Hepatocyte (in vitro differentiated cells): ENCODE measurements around the gene DCAF4. TPM values are rescaled to one million over a fixed set of nuclear protein-coding genes. Genes with fewer than 3 reads are reported as not detected.

Source experiments
- DNase-seq: peaks from one replicate; pipeline ENCODE4 v3.0.0-alpha.2; 2016; ENCODE audit warnings: low spot score
- H2AFZ ChIP-seq: fragments of 200-600 bp; sonication (generic); 2 replicates; pipeline ENCODE4 v1.6.0; 2016; ENCODE audit warnings: antibody characterized with exemption, mild to moderate bottlenecking
- H3K27ac ChIP-seq: fragments of 200-600 bp; sonication (generic); 2 replicates; pipeline ENCODE4 v1.5.1; 2016; ENCODE audit warnings: mild to moderate bottlenecking
- H3K27me3 ChIP-seq: fragments of 200-600 bp; sonication (generic); 2 replicates; pipeline ENCODE4 v1.6.1; 2016
- H3K36me3 ChIP-seq: fragments of 200-600 bp; sonication (generic); replicated peaks from 2 replicates; pipeline ENCODE4 v1.5.1; 2016; ENCODE audit warnings: low read depth; ENCODE audit not compliant: insufficient read depth
- H3K4me1 ChIP-seq: fragments of 200-600 bp; sonication (generic); 2 replicates; pipeline ENCODE4 v1.5.1; 2016; ENCODE audit warnings: mild to moderate bottlenecking, moderate library complexity; ENCODE audit not compliant: insufficient read depth
- H3K4me2 ChIP-seq: fragments of 200-600 bp; sonication (generic); 2 replicates; pipeline ENCODE4 v1.6.0; 2016
- H3K4me3 ChIP-seq: fragments of 200-600 bp; sonication (generic); 2 replicates; pipeline ENCODE4 v1.5.1; 2016; ENCODE audit warnings: mild to moderate bottlenecking
- H3K79me2 ChIP-seq: fragments of 200-600 bp; sonication (generic); 2 replicates; pipeline ENCODE4 v1.6.0; 2017; ENCODE audit warnings: mild to moderate bottlenecking
- H3K9me2 ChIP-seq: fragments of 200-600 bp; sonication (generic); replicated peaks from 2 replicates; pipeline ENCODE4 v1.6.0; 2017; ENCODE audit warnings: mild to moderate bottlenecking; ENCODE audit not compliant: insufficient read depth
- H3K9me3 ChIP-seq: fragments of 200-600 bp; sonication (generic); 2 replicates; pipeline ENCODE4 v1.5.1; 2016; ENCODE audit warnings: low read depth, mild to moderate bottlenecking
- H4K20me1 ChIP-seq: fragments of 200-600 bp; sonication (generic); 2 replicates; pipeline ENCODE4 v1.6.0; 2016; ENCODE audit warnings: mild to moderate bottlenecking; ENCODE audit not compliant: insufficient read depth, poor library complexity, severe bottlenecking
- CTCF ChIP-seq: fragments of 200-600 bp; sonication (generic); IDR thresholded peaks from 2 replicates; pipeline ENCODE4 v1.5.1; 2016; ENCODE audit warnings: antibody characterized with exemption, mild to moderate bottlenecking; ENCODE audit not compliant: poor library complexity
- EZH2 ChIP-seq: fragments of 200-600 bp; sonication (generic); IDR thresholded peaks from 2 replicates; pipeline ENCODE4 v1.6.1; 2016; ENCODE audit warnings: antibody characterized with exemption, mild to moderate bottlenecking, borderline replicate concordance
- EZH2phosphoT487 ChIP-seq: fragments of 200-600 bp; sonication (generic); IDR thresholded peaks from one replicate; pipeline ENCODE4 v1.6.1; 2018; ENCODE audit warnings: antibody characterized with exemption, mild to moderate bottlenecking, low read depth, moderate library complexity; ENCODE audit not compliant: unreplicated experiment, severe bottlenecking
- WGBS: methylation state at CpG from one replicate; pipeline ENCODE4 v1.1.6; 2016; ENCODE audit warnings: low lambda C conversion rate; ENCODE audit errors: missing lambda C conversion rate; 5-methylcytosine and 5-hydroxymethylcytosine counted together
- polyA plus RNA-seq: library from polyadenylated mRNA; unstranded; fragments of >200 nt; fragmentation: Nextera tagmentation; extraction: Ambion mirVana; gene quantifications from 2 replicates; pipeline ENCODE4 v1.2.1, GENCODE V29; 2016
- total RNA-seq: library from RNA; depleted of rRNA; stranded (reverse); fragments of >200 nt; gene quantifications from 2 replicates; pipeline ENCODE4 v1.2.3, GENCODE V29; 2014

The DCAF4 gene
- total and polyA plus RNA-seq, 2 experiments from 2014 or later: 8.5 to 21.6 TPM

- no peak overlapping the region for H3K27ac ChIP-seq
- no peaks in the 10 kb centered on the region for H3K36me3 ChIP-seq
- WGBS: 96% methylated on average over 13 of the region's 13 CpGs
- no peaks in the 10 kb centered on the region for H3K9me2 ChIP-seq
- H3K27me3 ChIP-seq: no peaks in the 10 kb centered on the region
- no peaks in the 10 kb centered on the region for H3K4me1 ChIP-seq
- H3K9me3 ChIP-seq: no peaks in the 10 kb centered on the region
- H2AFZ ChIP-seq: no peak overlapping the region
- H3K4me2 ChIP-seq: no peak overlapping the region
- TF ChIP-seq EZH2phosphoT487: no peak
- no peak for TF ChIP-seq EZH2
- TF ChIP-seq CTCF: no peak
- H4K20me1 ChIP-seq: no peaks in the 10 kb centered on the region
- H3K79me2 ChIP-seq: no peaks in the 10 kb centered on the region
- H3K4me3 ChIP-seq: no peak overlapping the region
- DNase-seq: no peak
These were observed 17.7 kb downstream of the DCAF4 start for GRCh38 chr14:72943876-72944430.

GRCh38 chr14:72945356-72946027 lies 19.2 kb downstream of the DCAF4 start:
- Histone ChIP-seq H3K27me3 (no peaks in the 10 kb centered on the region), H3K4me3 (no peak overlapping the region), H3K79me2 (no peaks in the 10 kb centered on the region), H2AFZ (no peak overlapping the region), H4K20me1 (no peaks in the 10 kb centered on the region), H3K4me2 (no peak overlapping the region), H3K27ac (no peak overlapping the region), H3K36me3 (no peaks in the 10 kb centered on the region), H3K4me1 (no peaks in the 10 kb centered on the region), H3K9me2 (no peaks in the 10 kb centered on the region), H3K9me3 (no peaks in the 10 kb centered on the region)
- TF ChIP-seq EZH2phosphoT487: no peak
- TF ChIP-seq EZH2: no peak
- no peak for TF ChIP-seq CTCF
- 95% methylated on average over 13 of the region's 13 CpGs for WGBS
- no peak for DNase-seq

- Histone ChIP-seq H3K4me1 (no peaks in the 10 kb centered on the region), H3K36me3 (no peaks in the 10 kb centered on the region), H3K79me2 (no peaks in the 10 kb centered on the region), H4K20me1 (no peaks in the 10 kb centered on the region), H3K4me3 (no peak overlapping the region), H3K9me3 (no peaks in the 10 kb centered on the region), H3K27ac (no peak overlapping the region), H2AFZ (no peak overlapping the region), H3K9me2 (no peaks in the 10 kb centered on the region), H3K27me3 (no peaks in the 10 kb centered on the region), H3K4me2 (no peak overlapping the region)
- TF ChIP-seq EZH2phosphoT487 (no peak), EZH2 (no peak), CTCF (no peak)
- no peak for DNase-seq
- WGBS: 93% methylated on average over 8 of the region's 8 CpGs
These were observed 20.2 kb downstream of the DCAF4 start for GRCh38 chr14:72946491-72946890.
